ENCODE measurements around the gene AREL1.

Gene AREL1

DNA sequence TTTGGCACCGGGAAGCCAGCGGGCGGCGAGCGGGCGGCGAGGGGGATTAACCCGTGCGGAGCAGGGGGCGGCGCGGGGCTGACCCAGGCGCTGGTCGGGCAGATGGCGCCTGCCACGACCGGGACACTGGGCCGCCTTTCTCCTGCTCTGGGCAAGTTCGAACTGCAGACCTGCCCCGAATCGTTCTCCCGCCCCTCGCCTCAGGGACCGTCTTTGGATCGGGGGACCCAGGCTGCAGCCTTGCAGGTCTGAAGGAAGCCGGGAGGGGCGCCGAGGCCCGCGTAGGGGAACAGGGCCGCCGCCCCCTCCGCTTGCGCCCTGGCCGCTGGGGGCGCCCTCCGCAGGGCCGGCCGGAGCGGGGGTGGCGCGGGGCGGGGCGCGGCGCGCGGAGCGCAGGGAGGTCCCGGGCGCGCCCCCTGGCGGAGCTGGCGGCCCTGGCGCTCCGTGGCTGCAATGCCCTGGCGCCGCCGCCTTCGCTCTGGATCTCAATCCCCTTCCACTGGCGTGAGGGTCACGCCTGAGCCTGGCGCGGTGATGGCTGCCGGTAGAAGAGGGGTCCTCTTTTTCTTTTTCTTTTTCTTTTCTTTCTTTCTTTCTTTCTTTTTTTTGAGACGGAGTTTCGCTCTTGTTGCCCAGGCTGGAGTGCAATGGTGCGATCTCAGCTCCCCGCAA lies 100.4 kb downstream of the AREL1 start (continued):
- TF ChIP-seq, protein P1, sequence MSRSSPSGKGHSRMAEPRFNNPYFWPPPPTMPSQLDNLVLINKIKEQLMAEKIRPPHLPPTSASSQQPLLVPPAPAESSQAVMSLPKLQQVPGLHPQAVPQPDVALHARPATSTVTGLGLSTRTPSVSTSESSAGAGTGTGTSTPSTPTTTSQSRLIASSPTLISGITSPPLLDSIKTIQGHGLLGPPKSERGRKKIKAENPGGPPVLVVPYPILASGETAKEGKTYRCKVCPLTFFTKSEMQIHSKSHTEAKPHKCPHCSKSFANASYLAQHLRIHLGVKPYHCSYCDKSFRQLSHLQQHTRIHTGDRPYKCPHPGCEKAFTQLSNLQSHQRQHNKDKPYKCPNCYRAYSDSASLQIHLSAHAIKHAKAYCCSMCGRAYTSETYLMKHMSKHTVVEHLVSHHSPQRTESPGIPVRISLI (tag by site-specific recombination; IDR thresholded peaks at IDR 0.05), result no peak
- TF ChIP-seq SALL2 (tag by site-specific recombination; IDR thresholded peaks at IDR 0.05; ENCODE audit: borderline replicate concordance) (no peak), ZNF747 (tag by site-specific recombination; IDR thresholded peaks at IDR 0.05) (no peak), ZFP37 (tag by site-specific recombination; IDR thresholded peaks at IDR 0.05) (no peak), ZNF416 (tag by site-specific recombination; IDR thresholded peaks at IDR 0.05) (no peak), ZNF146 (tag by site-specific recombination; IDR thresholded peaks at IDR 0.05) (no peak), SP2 (tag by site-specific recombination; IDR thresholded peaks at IDR 0.05) (peak; percentile 35), ZNF510 (tag by site-specific recombination; IDR thresholded peaks at IDR 0.05; ENCODE audit: insufficient replicate concordance) (no peak), ZNF19 (tag by site-specific recombination; IDR thresholded peaks at IDR 0.05; ENCODE audit: low read depth) (no peak), ZSCAN16 (tag by site-specific recombination; IDR thresholded peaks at IDR 0.05) (no peak)
- TF ChIP-seq, protein P2, sequence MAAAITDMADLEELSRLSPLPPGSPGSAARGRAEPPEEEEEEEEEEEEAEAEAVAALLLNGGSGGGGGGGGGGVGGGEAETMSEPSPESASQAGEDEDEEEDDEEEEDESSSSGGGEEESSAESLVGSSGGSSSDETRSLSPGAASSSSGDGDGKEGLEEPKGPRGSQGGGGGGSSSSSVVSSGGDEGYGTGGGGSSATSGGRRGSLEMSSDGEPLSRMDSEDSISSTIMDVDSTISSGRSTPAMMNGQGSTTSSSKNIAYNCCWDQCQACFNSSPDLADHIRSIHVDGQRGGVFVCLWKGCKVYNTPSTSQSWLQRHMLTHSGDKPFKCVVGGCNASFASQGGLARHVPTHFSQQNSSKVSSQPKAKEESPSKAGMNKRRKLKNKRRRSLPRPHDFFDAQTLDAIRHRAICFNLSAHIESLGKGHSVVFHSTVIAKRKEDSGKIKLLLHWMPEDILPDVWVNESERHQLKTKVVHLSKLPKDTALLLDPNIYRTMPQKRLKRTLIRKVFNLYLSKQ (tag by site-specific recombination; IDR thresholded peaks at IDR 0.05; ENCODE audit: borderline replicate concordance), result no peak
- TF ChIP-seq, protein P3, sequence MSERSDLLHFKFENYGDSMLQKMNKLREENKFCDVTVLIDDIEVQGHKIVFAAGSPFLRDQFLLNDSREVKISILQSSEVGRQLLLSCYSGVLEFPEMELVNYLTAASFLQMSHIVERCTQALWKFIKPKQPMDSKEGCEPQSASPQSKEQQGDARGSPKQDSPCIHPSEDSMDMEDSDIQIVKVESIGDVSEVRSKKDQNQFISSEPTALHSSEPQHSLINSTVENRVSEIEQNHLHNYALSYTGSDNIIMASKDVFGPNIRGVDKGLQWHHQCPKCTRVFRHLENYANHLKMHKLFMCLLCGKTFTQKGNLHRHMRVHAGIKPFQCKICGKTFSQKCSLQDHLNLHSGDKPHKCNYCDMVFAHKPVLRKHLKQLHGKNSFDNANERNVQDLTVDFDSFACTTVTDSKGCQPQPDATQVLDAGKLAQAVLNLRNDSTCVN (tag by site-specific recombination; optimal IDR thresholded peaks at IDR 0.05), result peak; percentile 46

DNA sequence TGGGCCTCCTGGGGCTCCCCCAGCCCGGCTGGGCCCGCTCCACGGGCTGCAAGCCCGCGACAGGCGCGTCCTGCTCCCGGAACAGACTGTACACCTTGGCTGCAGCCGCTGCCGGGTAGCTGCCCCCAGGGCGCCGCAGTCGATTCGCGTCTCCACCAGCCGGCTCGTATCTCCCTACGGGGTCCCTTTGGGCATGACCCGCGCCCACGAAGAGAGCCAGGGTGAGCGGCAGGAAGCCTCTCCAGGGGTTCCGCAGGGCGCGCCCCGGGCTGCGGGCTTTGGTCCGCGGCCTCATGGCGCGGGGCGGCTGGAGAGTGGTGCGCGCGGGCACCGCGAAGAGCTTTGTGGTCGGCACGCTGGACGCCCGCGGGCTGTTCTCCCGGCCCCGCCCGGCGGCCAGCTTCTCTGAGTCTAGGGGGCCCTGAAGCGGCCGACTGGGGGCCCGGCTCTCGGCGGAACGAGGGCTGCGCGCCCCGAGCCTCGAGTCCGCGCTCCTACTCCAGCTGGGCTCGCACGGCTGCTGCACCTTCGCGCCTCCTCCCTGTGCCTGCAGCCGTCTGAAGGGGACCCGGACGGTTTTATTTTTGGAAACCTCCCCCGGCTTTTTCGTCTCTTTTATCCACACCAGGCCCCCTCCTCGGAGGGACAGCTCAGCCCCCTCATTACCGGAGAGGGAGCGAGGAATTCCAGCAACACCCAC lies 101.1 kb downstream of the AREL1 start, which contains the start of gene LTBP2:
LTBP2 (minus strand) TSS at position 588 of the 700 bp plus-strand sequence; CDS start at position 295, 293 bp downstream.
- TF ChIP-seq EGR2 (tag by site-specific recombination; IDR thresholded peaks at IDR 0.05; ENCODE audit: low read depth) (peak; percentile 68), ZXDB (tag by site-specific recombination; IDR thresholded peaks at IDR 0.05) (no peak)
- Histone ChIP-seq H3K9me3 (ENCODE audit: control insufficient read depth, insufficient read depth, low read depth, low read length) (no peaks in the 10 kb centered on the region), H3K36me3 (ENCODE audit: control insufficient read depth in 2 of 2, insufficient read depth in 1 of 2, low read length in 2 of 2) (no peaks in the 10 kb centered on the region), H3K4me1 (ENCODE audit: control insufficient read depth, insufficient read depth, low read length) (peaks cover 3% of the 10 kb centered on the region; the same call in 1 of the 2 replicates), H3K4me3 (ENCODE audit: low read depth, low read length) (peak within 1 kb of the TSS; percentile 61), H3K27ac (ENCODE audit: extremely low read depth, low read depth, low read length) (peak within 1 kb of the TSS; percentile 49; the same call in 1 of the 2 replicates)
- ChIA-PET POLR2A (interaction anchor here (1.0 kb wide), 1 partner anchor 309 kb away, joined by 3 read pairs; the partner anchor contains the start of gene ABCD4), CTCF (interaction anchor here (0.5 to 3.2 kb wide), 26 partner anchors 10 to 580 kb away, joined by 3 to 18 read pairs (median 3); partner anchors contain the start of genes ISCA2, NPC2 and YLPM1)
